HG02981 (cell line): ENCODE data around the gene ECE1.

Experiments used
- ATAC-seq: cut with Tn5 transposase; IDR thresholded peaks from one replicate; pipeline ENCODE4 v1.9.1; 2021; ENCODE audit warnings: mild to moderate bottlenecking, moderate library complexity; ENCODE audit not compliant: unreplicated experiment

The ECE1 gene

GRCh38 chr1:21269461-21270085 lies 20.7 kb downstream of the ECE1 start:
- ATAC-seq, result no peak

GRCh38 chr1:21268281-21269239 lies 21.7 kb downstream of the ECE1 start:
- ATAC-seq, result no peak

GRCh38 chr1:21267191-21268077 lies 22.8 kb downstream of the ECE1 start:
- ATAC-seq, result no peak

GRCh38 chr1:21266119-21266774 lies 24.0 kb downstream of the ECE1 start:
- no peak for ATAC-seq

- no peak for ATAC-seq
These were observed 24.6 kb downstream of the ECE1 start for GRCh38 chr1:21265644-21266043.

- no peak for ATAC-seq
These were observed 25.4 kb downstream of the ECE1 start for GRCh38 chr1:21264898-21265297.

GRCh38 chr1:21263653-21264225 lies 26.5 kb downstream of the ECE1 start:
- no peak for ATAC-seq

GRCh38 chr1:21263052-21263429 lies 27.2 kb downstream of the ECE1 start:
- ATAC-seq, result no peak

GRCh38 chr1:21262293-21263051 lies 27.8 kb downstream of the ECE1 start:
- no peak for ATAC-seq

- ATAC-seq, result no peak
These were observed 28.5 kb downstream of the ECE1 start for GRCh38 chr1:21261551-21262292.

- ATAC-seq, result no peak
These were observed 29.7 kb downstream of the ECE1 start for GRCh38 chr1:21260405-21261125.

GRCh38 chr1:21259316-21260076 lies 30.8 kb downstream of the ECE1 start:
- no peak for ATAC-seq

GRCh38 chr1:21258331-21259134 lies 31.7 kb downstream of the ECE1 start:
- no peak for ATAC-seq

GRCh38 chr1:21257431-21258135 lies 32.7 kb downstream of the ECE1 start:
- no peak for ATAC-seq

GRCh38 chr1:21256776-21257175 lies 33.5 kb downstream of the ECE1 start:
- no peak for ATAC-seq

GRCh38 chr1:21255943-21256320 lies 34.3 kb downstream of the ECE1 start:
- ATAC-seq, result no peak
